GM21723 (cell line): ENCODE results near the gene REPS1.

Experiments used
- ATAC-seq: cut with Tn5 transposase; IDR thresholded peaks from one replicate; pipeline ENCODE4 v1.9.1; 2021; ENCODE audit warnings: mild to moderate bottlenecking, moderate library complexity; ENCODE audit not compliant: unreplicated experiment

REPS1 gene

GRCh38 chr6:138973466-138974153 is 14.4 kb downstream of the REPS1 start:
- no peak for ATAC-seq

- no peak for ATAC-seq
Observed at GRCh38 chr6:138972226-138972665, 15.8 kb downstream of the REPS1 start.

GRCh38 chr6:138971601-138972000 is 16.5 kb downstream of the REPS1 start:
- ATAC-seq = no peak

GRCh38 chr6:138970856-138971425 is 17.1 kb downstream of the REPS1 start:
- no peak for ATAC-seq

GRCh38 chr6:138970159-138970558 is 17.9 kb downstream of the REPS1 start:
- no peak for ATAC-seq

- no peak for ATAC-seq
Observed at GRCh38 chr6:138966870-138967269, 21.2 kb downstream of the REPS1 start.

- no peak for ATAC-seq
Observed at GRCh38 chr6:138965971-138966370, 22.1 kb downstream of the REPS1 start.

GRCh38 chr6:138965291-138965874 is 22.7 kb downstream of the REPS1 start:
- no peak for ATAC-seq

- ATAC-seq = no peak
Observed at GRCh38 chr6:138964012-138964411, 24.0 kb downstream of the REPS1 start.

- no peak for ATAC-seq
Observed at GRCh38 chr6:138963531-138963930, 24.5 kb downstream of the REPS1 start.

GRCh38 chr6:138963119-138963518 is 24.9 kb downstream of the REPS1 start:
- no peak for ATAC-seq

- no peak for ATAC-seq
Observed at GRCh38 chr6:138959521-138959920, 28.5 kb downstream of the REPS1 start.

- ATAC-seq = no peak
Observed at GRCh38 chr6:138958595-138958994, 29.5 kb downstream of the REPS1 start.

- ATAC-seq = no peak
Observed at GRCh38 chr6:138957903-138958302, 30.1 kb downstream of the REPS1 start.

GRCh38 chr6:138957484-138957883 is 30.6 kb downstream of the REPS1 start:
- no peak for ATAC-seq

- ATAC-seq = no peak
Observed at GRCh38 chr6:138956244-138956924, 31.7 kb downstream of the REPS1 start.

- ATAC-seq = no peak
Observed at GRCh38 chr6:138955262-138955661, 32.8 kb downstream of the REPS1 start.

- ATAC-seq = no peak
Observed at GRCh38 chr6:138953451-138953850, 34.6 kb downstream of the REPS1 start.

- ATAC-seq = no peak
Observed at GRCh38 chr6:138948546-138949179, 39.4 kb downstream of the REPS1 start.

GRCh38 chr6:138948004-138948403 is 40.0 kb downstream of the REPS1 start:
- ATAC-seq = no peak

GRCh38 chr6:138945354-138945753 is 42.7 kb downstream of the REPS1 start:
- ATAC-seq = no peak
